Astrocyte (in vitro differentiated cells and primary cell): ENCODE data around the gene INPP5J. TPM values are rescaled to one million over a fixed set of nuclear protein-coding genes. Genes with fewer than 3 reads are reported as not detected.

Source experiments
- DNase-seq: peaks from one replicate; pipeline ENCODE4 v3.0.0-alpha.2; 2010; ENCODE audit warnings: low read depth
- FAIRE-seq: peaks from 2 replicates; lab custom pipeline; 2011; peaks lifted over from hg19 to GRCh38; lab: Jason Lieb, UNC
- H2AFZ ChIP-seq: 2 replicates; pipeline ENCODE4 v1.6.0; 2012; ENCODE audit warnings: low read depth, low read length, inconsistent platforms
- H3K27ac ChIP-seq: 2 replicates; pipeline ENCODE4 v1.5.1; 2011; ENCODE audit warnings: low read depth, low read length, inconsistent platforms
- H3K27me3 ChIP-seq: 2 replicates; pipeline ENCODE4 v1.6.0; 2011; ENCODE audit warnings: low read length, inconsistent platforms; ENCODE audit not compliant: insufficient read depth
- H3K36me3 ChIP-seq: 2 replicates; pipeline ENCODE4 v1.5.1; 2011; ENCODE audit warnings: low read length, inconsistent platforms; ENCODE audit not compliant: insufficient read depth
- H3K4me1 ChIP-seq: 2 replicates; pipeline ENCODE4 v1.5.1; 2011; ENCODE audit warnings: low read length, inconsistent platforms; ENCODE audit not compliant: insufficient read depth
- H3K4me2 ChIP-seq: 2 replicates; pipeline ENCODE4 v1.6.0; 2012; ENCODE audit warnings: low read length, inconsistent platforms
- H3K4me3 ChIP-seq: 2 replicates; pipeline ENCODE4 v1.5.1; 2011; ENCODE audit warnings: low read depth, mild to moderate bottlenecking, low read length, inconsistent platforms; ENCODE audit not compliant: insufficient read depth
- H3K79me2 ChIP-seq: 2 replicates; pipeline ENCODE4 v1.6.0; 2012; ENCODE audit warnings: mild to moderate bottlenecking, low read length, inconsistent platforms; ENCODE audit not compliant: insufficient read depth
- H3K9ac ChIP-seq: 2 replicates; pipeline ENCODE4 v1.6.0; 2012; ENCODE audit warnings: mild to moderate bottlenecking, low read length, inconsistent platforms
- H3K9me3 ChIP-seq: 2 replicates; pipeline ENCODE4 v1.5.1; 2012; ENCODE audit warnings: low read depth, mild to moderate bottlenecking, low read length, inconsistent platforms; ENCODE audit not compliant: insufficient read depth
- H4K20me1 ChIP-seq: 2 replicates; pipeline ENCODE4 v1.6.0; 2012; ENCODE audit warnings: low read length, inconsistent platforms; ENCODE audit not compliant: insufficient read depth
- H3K27ac Mint-ChIP-seq: one replicate; pipeline ENCODE4 v1.8.0; 2021; ENCODE audit warnings: mild to moderate bottlenecking, mixed read lengths; ENCODE audit not compliant: unreplicated experiment
- H3K27me3 Mint-ChIP-seq: one replicate; pipeline ENCODE4 v1.8.0; 2021; ENCODE audit warnings: low read depth, mixed read lengths; ENCODE audit not compliant: unreplicated experiment
- H3K36me3 Mint-ChIP-seq: one replicate; pipeline ENCODE4 v1.8.0; 2021; ENCODE audit warnings: low read depth, mixed read lengths; ENCODE audit not compliant: unreplicated experiment
- H3K4me1 Mint-ChIP-seq: one replicate; pipeline ENCODE4 v1.8.0; 2021; ENCODE audit warnings: low read depth, mixed read lengths; ENCODE audit not compliant: unreplicated experiment
- H3K4me3 Mint-ChIP-seq: one replicate; pipeline ENCODE4 v1.8.0; 2021; ENCODE audit warnings: mild to moderate bottlenecking, moderate library complexity, mixed read lengths; ENCODE audit not compliant: unreplicated experiment
- H3K9me3 Mint-ChIP-seq: one replicate; pipeline ENCODE4 v1.8.0; 2021; ENCODE audit warnings: mild to moderate bottlenecking, mixed read lengths; ENCODE audit not compliant: unreplicated experiment
- CTCF ChIP-seq: IDR thresholded peaks from 2 replicates; pipeline ENCODE4 v1.5.1; 2011; ENCODE audit warnings: low read depth, mild to moderate bottlenecking, inconsistent platforms, low read length, moderate library complexity; ENCODE audit not compliant: insufficient read depth
- EZH2 ChIP-seq: IDR thresholded peaks from 2 replicates; pipeline ENCODE4 v1.6.1; 2012; ENCODE audit warnings: mild to moderate bottlenecking, low read length, inconsistent platforms; ENCODE audit not compliant: insufficient read depth
- total RNA-seq: library from RNA; stranded (reverse); gene quantifications from 2 replicates; pipeline ENCODE4 v1.2.1, GENCODE V29; 2021

Gene INPP5J
- total RNA-seq, 1 donor from 2014 or later, result 3.0 TPM

GRCh38 chr22:31103111-31103510 is 19.7 kb upstream of the INPP5J start:
- Mint-ChIP-seq H3K27me3 (no peaks in the 10 kb centered on the region), H3K9me3 (no peaks in the 10 kb centered on the region), H3K27ac (peak overlapping the region; percentile 95), H3K36me3 (peaks cover 12% of the 10 kb centered on the region), H3K4me1 (peaks cover 38% of the 10 kb centered on the region), H3K4me3 (no peak overlapping the region)
- no peaks in the 10 kb centered on the region for H3K27me3 ChIP-seq
- peak overlapping the region; percentile 46 for H3K27ac ChIP-seq
- no peak for TF ChIP-seq CTCF
- no peak for TF ChIP-seq EZH2
- peaks cover 23% of the 10 kb centered on the region for H3K36me3 ChIP-seq
- no peak overlapping the region for H3K4me3 ChIP-seq
- H3K79me2 ChIP-seq, result peaks cover 27% of the 10 kb centered on the region
- H3K9me3 ChIP-seq, result no peaks in the 10 kb centered on the region
- peaks cover 31% of the 10 kb centered on the region for H3K4me1 ChIP-seq
- DNase-seq (no peak), FAIRE-seq (no peak)
- peaks cover 72% of the 10 kb centered on the region for H4K20me1 ChIP-seq
- H3K4me2 ChIP-seq, result no peak overlapping the region
- H3K9ac ChIP-seq, result no peak overlapping the region
- H2AFZ ChIP-seq, result no peak overlapping the region

DNA sequence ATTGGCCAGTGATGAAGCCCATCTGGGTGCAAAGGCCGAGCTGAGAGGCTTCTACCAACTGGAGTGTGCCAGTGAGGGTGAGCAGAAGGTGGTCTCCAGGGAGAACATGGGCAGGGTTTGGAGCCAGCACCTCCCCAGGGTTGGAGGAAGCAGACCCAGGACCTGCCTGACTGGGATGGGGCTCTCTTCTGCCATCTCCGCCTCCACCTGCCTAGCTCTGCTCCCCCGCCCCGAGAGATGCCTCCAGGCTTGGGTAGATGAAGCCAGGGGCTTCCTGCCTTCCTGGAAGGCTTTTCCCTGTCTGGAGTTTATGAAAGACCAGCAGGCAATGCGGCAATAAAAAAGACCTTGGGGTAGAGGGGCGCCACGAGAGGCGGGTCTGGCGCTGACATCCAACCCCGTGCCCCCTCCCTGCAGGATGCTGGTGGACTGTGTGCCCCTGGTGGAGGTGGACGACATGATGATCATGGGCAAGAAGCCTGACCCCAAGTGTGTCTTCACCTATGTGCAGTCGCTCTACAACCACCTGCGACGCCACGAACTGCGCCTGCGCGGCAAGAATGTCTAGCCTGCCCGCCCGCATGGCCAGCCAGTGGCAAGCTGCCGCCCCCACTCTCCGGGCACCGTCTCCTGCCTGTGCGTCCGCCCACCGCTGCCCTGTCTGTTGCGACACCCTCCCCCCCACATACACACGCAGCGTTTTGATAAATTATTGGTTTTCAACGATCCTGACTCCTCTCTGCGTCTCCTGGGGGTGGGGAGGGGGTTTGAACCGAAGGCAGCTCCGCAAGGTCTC is 18.7 kb upstream of the INPP5J start:
- Histone ChIP-seq H3K4me3 (no peak overlapping the region), H4K20me1 (peaks cover 69% of the 10 kb centered on the region), H3K79me2 (peaks cover 27% of the 10 kb centered on the region), H3K4me2 (no peak overlapping the region), H3K9me3 (no peaks in the 10 kb centered on the region), H3K9ac (no peak overlapping the region), H3K4me1 (peaks cover 31% of the 10 kb centered on the region), H3K27ac (no peak overlapping the region), H2AFZ (no peak overlapping the region), H3K36me3 (peaks cover 20% of the 10 kb centered on the region), H3K27me3 (no peaks in the 10 kb centered on the region)
- no peak overlapping the region for H3K4me3 Mint-ChIP-seq
- H3K27me3 Mint-ChIP-seq, result no peaks in the 10 kb centered on the region
- H3K4me1 Mint-ChIP-seq, result peaks cover 38% of the 10 kb centered on the region
- no peaks in the 10 kb centered on the region for H3K9me3 Mint-ChIP-seq
- peaks cover 12% of the 10 kb centered on the region for H3K36me3 Mint-ChIP-seq
- no peak overlapping the region for H3K27ac Mint-ChIP-seq
- no peak for FAIRE-seq
- no peak for TF ChIP-seq EZH2
- TF ChIP-seq CTCF, result no peak
- DNase-seq, result no peak

- Mint-ChIP-seq H3K9me3 (no peaks in the 10 kb centered on the region), H3K4me1 (peaks cover 38% of the 10 kb centered on the region), H3K4me3 (no peak overlapping the region), H3K27me3 (no peaks in the 10 kb centered on the region), H3K27ac (no peak overlapping the region), H3K36me3 (peaks cover 12% of the 10 kb centered on the region)
- Histone ChIP-seq H3K4me2 (no peak overlapping the region), H3K9me3 (no peaks in the 10 kb centered on the region), H3K27ac (no peak overlapping the region), H3K4me1 (peaks cover 31% of the 10 kb centered on the region), H3K9ac (no peak overlapping the region), H2AFZ (no peak overlapping the region), H4K20me1 (peaks cover 61% of the 10 kb centered on the region), H3K4me3 (no peak overlapping the region), H3K79me2 (peaks cover 27% of the 10 kb centered on the region), H3K36me3 (peaks cover 13% of the 10 kb centered on the region), H3K27me3 (no peaks in the 10 kb centered on the region)
- FAIRE-seq, result no peak
- DNase-seq, result no peak
- TF ChIP-seq EZH2 (no peak), CTCF (peak; percentile 28)
Observed at GRCh38 chr22:31104869-31105268, 17.9 kb upstream of the INPP5J start.
